ENCODE data around the gene UEVLD.

- TF ChIP-seq CTCF (IDR thresholded peaks at IDR 0.05 in 8 of 11, conservative IDR thresholded peaks at IDR 0.05 in 3 of 11) (no peak), POLR2AphosphoS5 (IDR thresholded peaks at IDR 0.05) (no peak), POLR2A (IDR thresholded peaks at IDR 0.05) (no peak)
Measured at GRCh38 chr11:18490319-18490718, 98.2 kb downstream of the UEVLD start.

All from spleen (tissue), 7 donors.